NCI-H1105 (cell line): ENCODE results near the gene JARID2.
"Not testable (repeated sequence)": the region's sequence is repeated elsewhere in the genome, so short reads cannot be mapped to it uniquely, and the experiment has no call there.

Source experiments
- DNase-seq: peaks from one replicate; lab custom pipeline; 2025; lab: John Stamatoyannopoulos, UW

The JARID2 gene

GRCh38 chr6:15400572-15401004, 154.7 kb downstream of the JARID2 start:
- DNase-seq = peak; percentile 68

GRCh38 chr6:15401120-15401519, 155.3 kb downstream of the JARID2 start:
- no peak for DNase-seq

GRCh38 chr6:15401769-15402250, 155.9 kb downstream of the JARID2 start:
- no peak for DNase-seq

GRCh38 chr6:15402406-15403045, 156.7 kb downstream of the JARID2 start:
- DNase-seq = no peak

GRCh38 chr6:15403094-15403755, 157.4 kb downstream of the JARID2 start:
- no peak for DNase-seq

GRCh38 chr6:15404685-15404980, 158.8 kb downstream of the JARID2 start:
- DNase-seq = no peak

GRCh38 chr6:15405129-15406068, 159.5 kb downstream of the JARID2 start:
- DNase-seq = no peak

- no peak for DNase-seq
Observed at GRCh38 chr6:15406452-15406851, 160.6 kb downstream of the JARID2 start.

GRCh38 chr6:15408008-15408407, 162.1 kb downstream of the JARID2 start:
- no peak for DNase-seq

GRCh38 chr6:15408758-15409157, 162.9 kb downstream of the JARID2 start:
- no peak for DNase-seq

- DNase-seq = no peak
Observed at GRCh38 chr6:15409301-15410125, 163.6 kb downstream of the JARID2 start.

- DNase-seq = no peak
Observed at GRCh38 chr6:15410126-15410391, 164.2 kb downstream of the JARID2 start.

GRCh38 chr6:15410752-15411151, 164.9 kb downstream of the JARID2 start:
- DNase-seq = no peak

GRCh38 chr6:15411766-15412165, 165.9 kb downstream of the JARID2 start:
- DNase-seq = no peak

- DNase-seq = no peak
Observed at GRCh38 chr6:15412767-15413166, 166.9 kb downstream of the JARID2 start.

- no peak for DNase-seq
Observed at GRCh38 chr6:15413466-15414234, 167.8 kb downstream of the JARID2 start.

GRCh38 chr6:15414235-15414612, 168.4 kb downstream of the JARID2 start:
- DNase-seq = no peak

- not testable (repeated sequence) for DNase-seq
Observed at GRCh38 chr6:15415622-15416021, 169.8 kb downstream of the JARID2 start.

GRCh38 chr6:15416932-15417509, 171.2 kb downstream of the JARID2 start:
- DNase-seq = no peak

- no peak for DNase-seq
Observed at GRCh38 chr6:15417811-15418210, 171.9 kb downstream of the JARID2 start.

- no peak for DNase-seq
Observed at GRCh38 chr6:15419493-15419892, 173.6 kb downstream of the JARID2 start.
